Endothelial cell (in vitro differentiated cells): ENCODE data around the gene BEND6. TPM values are rescaled to one million over a fixed set of nuclear protein-coding genes. Genes with fewer than 3 reads are reported as not detected.

Source experiments
- DNase-seq: peaks from one replicate; pipeline ENCODE4 v3.0.0; 2021; ENCODE audit warnings: low spot score
- H3K27ac Mint-ChIP-seq: one replicate; pipeline ENCODE4 v1.8.0; 2021; ENCODE audit warnings: mixed read lengths, inconsistent platforms; ENCODE audit not compliant: unreplicated experiment
- H3K27me3 Mint-ChIP-seq: one replicate; pipeline ENCODE4 v1.8.0; 2021; ENCODE audit warnings: mild to moderate bottlenecking, moderate library complexity, mixed read lengths, inconsistent platforms; ENCODE audit not compliant: unreplicated experiment
- H3K36me3 Mint-ChIP-seq: one replicate; pipeline ENCODE4 v1.8.0; 2021; ENCODE audit warnings: mild to moderate bottlenecking, low read depth, mixed read lengths, inconsistent platforms; ENCODE audit not compliant: unreplicated experiment
- H3K4me1 Mint-ChIP-seq: one replicate; pipeline ENCODE4 v1.8.0; 2021; ENCODE audit warnings: mild to moderate bottlenecking, mixed read lengths, inconsistent platforms; ENCODE audit not compliant: unreplicated experiment
- H3K4me3 Mint-ChIP-seq: one replicate; pipeline ENCODE4 v1.8.0; 2021; ENCODE audit warnings: mild to moderate bottlenecking, mixed read lengths, inconsistent platforms; ENCODE audit not compliant: unreplicated experiment
- H3K9me3 Mint-ChIP-seq: one replicate; pipeline ENCODE4 v1.8.0; 2021; ENCODE audit warnings: mixed read lengths, inconsistent platforms; ENCODE audit not compliant: unreplicated experiment
- total RNA-seq: library from RNA; stranded (reverse); fragmentation: NEBNext Ultra II Directional; extraction: Animal tissue kit (Norgen Biotek cat#: 25700); gene quantifications from one replicate; pipeline ENCODE4 v1.2.1, GENCODE V29; 2021; ENCODE audit not compliant: unreplicated experiment
- TF ChIP-seq, protein P1 (sequence below): fragments of 200-600 bp; sonication (generic); IDR thresholded peaks from one replicate; pipeline ENCODE4 v1.5.0; 2021; ENCODE audit warnings: antibody characterized with exemption; ENCODE audit not compliant: unreplicated experiment

The BEND6 gene
- total RNA-seq, 1 donor from 2014 or later: 0.97 TPM

DNA sequence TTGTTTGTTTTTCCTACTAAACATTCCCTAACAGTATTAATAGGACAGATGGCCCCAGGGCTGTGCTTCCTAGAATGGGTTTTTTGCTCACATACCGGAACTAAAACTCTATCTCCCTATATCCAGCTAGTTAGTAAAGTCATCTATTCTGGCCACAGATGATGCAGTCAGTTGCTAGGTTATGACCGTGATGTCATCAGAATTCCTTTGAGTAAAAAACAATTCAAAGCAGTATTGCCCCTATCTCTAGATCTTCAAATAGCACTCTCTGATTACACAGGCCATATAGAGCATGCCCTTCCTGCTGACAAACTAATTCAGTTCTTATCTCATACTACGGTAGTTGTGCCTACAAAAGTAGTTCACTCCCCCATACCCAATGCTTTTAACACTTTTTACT is 117.2 kb downstream of the BEND6 start:
- peaks cover 7% of the 10 kb centered on the region for H3K36me3 Mint-ChIP-seq
- H3K27ac Mint-ChIP-seq: no peak overlapping the region
- H3K4me1 Mint-ChIP-seq: no peaks in the 10 kb centered on the region
- no peaks in the 10 kb centered on the region for H3K9me3 Mint-ChIP-seq
- H3K4me3 Mint-ChIP-seq: no peak overlapping the region
- no peak for DNase-seq
- H3K27me3 Mint-ChIP-seq: peaks cover 1% of the 10 kb centered on the region
- TF ChIP-seq, protein P1, sequence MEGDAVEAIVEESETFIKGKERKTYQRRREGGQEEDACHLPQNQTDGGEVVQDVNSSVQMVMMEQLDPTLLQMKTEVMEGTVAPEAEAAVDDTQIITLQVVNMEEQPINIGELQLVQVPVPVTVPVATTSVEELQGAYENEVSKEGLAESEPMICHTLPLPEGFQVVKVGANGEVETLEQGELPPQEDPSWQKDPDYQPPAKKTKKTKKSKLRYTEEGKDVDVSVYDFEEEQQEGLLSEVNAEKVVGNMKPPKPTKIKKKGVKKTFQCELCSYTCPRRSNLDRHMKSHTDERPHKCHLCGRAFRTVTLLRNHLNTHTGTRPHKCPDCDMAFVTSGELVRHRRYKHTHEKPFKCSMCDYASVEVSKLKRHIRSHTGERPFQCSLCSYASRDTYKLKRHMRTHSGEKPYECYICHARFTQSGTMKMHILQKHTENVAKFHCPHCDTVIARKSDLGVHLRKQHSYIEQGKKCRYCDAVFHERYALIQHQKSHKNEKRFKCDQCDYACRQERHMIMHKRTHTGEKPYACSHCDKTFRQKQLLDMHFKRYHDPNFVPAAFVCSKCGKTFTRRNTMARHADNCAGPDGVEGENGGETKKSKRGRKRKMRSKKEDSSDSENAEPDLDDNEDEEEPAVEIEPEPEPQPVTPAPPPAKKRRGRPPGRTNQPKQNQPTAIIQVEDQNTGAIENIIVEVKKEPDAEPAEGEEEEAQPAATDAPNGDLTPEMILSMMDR: no peak

DNA sequence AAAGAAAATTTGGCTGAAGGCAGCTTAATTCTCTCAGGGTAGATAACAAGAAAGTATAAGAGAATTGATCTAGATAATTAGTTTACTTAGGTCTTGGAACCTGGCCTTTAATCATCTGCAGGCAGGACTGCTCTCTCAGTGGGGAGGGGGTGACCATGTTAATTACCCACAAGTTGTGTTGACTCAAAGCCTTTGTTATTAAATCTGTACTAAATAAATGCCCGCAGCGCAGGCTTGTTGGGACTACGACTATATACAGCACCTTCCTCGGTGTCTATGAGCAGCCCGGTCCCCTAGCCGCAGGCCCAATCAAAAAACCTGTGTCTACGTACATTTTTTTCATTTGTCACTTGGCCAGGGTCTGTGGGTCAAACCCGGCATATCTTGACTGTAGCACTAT is 119.5 kb downstream of the BEND6 start:
- no peak for DNase-seq
- Mint-ChIP-seq H3K9me3 (no peaks in the 10 kb centered on the region), H3K4me1 (no peaks in the 10 kb centered on the region), H3K36me3 (peaks cover 7% of the 10 kb centered on the region), H3K27ac (no peak overlapping the region), H3K27me3 (peaks cover 2% of the 10 kb centered on the region), H3K4me3 (no peak overlapping the region)
- TF ChIP-seq, protein P1: no peak

DNA sequence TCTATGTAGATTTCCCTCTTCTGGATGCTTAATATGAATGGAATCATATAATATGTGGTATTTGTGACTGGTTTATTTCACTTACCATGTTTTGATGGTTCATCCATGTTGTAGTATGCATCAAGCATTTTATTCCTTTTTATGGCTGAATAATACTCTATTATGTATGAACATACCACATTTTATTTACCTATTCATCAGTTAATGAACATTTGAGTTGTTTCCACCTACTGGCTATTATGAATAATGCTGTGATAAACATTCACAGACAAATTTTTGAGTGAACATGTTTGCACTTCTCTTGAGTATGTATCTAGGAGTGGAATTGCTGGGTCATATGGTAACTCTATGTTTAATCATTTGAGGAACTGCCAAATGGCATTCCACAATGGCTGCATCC is 120.2 kb downstream of the BEND6 start:
- Mint-ChIP-seq H3K4me1 (no peaks in the 10 kb centered on the region), H3K27ac (no peak overlapping the region), H3K27me3 (peaks cover 2% of the 10 kb centered on the region), H3K9me3 (no peaks in the 10 kb centered on the region), H3K36me3 (peaks cover 3% of the 10 kb centered on the region), H3K4me3 (no peak overlapping the region)
- TF ChIP-seq, protein P1: no peak
- DNase-seq: no peak

Other genes with a start within 250 kb of the BEND6 start
- 44.3 TPM for gene KIAA1586, start 91.6 kb downstream of the BEND6 start, total RNA-seq
- 129 TPM for gene ZNF451, start 135.1 kb downstream of the BEND6 start, total RNA-seq
- gene BAG2, start 217.2 kb downstream of the BEND6 start, total RNA-seq: 1.3 TPM